ENCODE results near the gene MFGE8.

MFGE8 gene

GRCh38 chr15:88897142-88897455, 16.1 kb downstream of the MFGE8 start:
- Histone ChIP-seq H3K9me3 (replicated peaks in 1 of 11) (no peaks in the 10 kb centered on the region), H4K20me1 (peaks cover 0 to 37% (median 28%) of the 10 kb centered on the region in 11 experiments; a peak in 14 of 22 replicates), H3K4me3 (no peak overlapping the region), H3K4me2 (peak overlapping the region; percentile 67 to 87 (median 79)), H3K36me3 (peaks cover 0 to 29% (median 17%) of the 10 kb centered on the region in 11 experiments; a peak in 16 of 22 replicates), H3K4me1 (peaks cover 22 to 36% (median 30%) of the 10 kb centered on the region in 10 experiments), H3K27ac (no peak overlapping the region), H3K27me3 (peaks cover 38 to 48% (median 42%) of the 10 kb centered on the region in 11 experiments), H3K9ac (peak overlapping the region in 4 of 11 experiments; percentile 10 to 32 (median 30); a peak in 6 of 22 replicates)
- TF ChIP-seq Cebpa-rat (IDR thresholded peaks at IDR 0.05) = no peak

DNA sequence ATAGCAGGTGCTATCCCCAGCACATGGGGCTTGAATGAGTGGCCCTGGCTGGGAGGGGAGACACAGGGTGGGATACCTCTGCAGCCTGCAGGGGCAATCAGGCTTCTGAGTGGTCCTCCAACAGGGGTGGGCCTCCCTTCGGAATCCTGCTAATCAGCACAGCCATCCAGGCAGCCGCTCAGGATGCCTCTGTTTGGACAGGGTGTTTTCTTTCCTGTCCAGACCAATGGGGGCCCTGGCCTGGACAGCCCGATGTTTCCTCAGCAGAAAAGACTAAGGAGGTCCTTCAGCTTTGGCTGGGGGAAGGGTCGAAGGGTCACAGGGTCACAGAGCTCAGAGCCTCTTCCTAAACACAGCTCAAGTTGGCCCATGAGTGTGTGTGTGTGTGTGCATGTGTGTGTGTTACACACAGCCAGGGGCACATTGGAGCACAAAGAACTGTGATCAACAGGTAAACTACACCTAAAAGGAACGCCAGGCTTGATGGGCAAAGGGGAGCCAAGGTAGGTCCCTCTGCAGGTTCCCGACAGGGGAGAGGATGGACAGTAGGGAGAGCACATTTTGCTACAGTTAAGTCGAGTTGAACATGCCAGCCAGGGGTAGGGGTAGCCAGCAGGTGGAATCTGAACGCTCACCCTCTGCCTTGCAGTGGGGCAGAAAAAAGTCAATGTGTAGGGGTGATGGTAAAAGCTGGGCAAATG, 16.7 kb downstream of the MFGE8 start:
- peaks cover 0 to 23% (median 10%) of the 10 kb centered on the region in 11 experiments; a peak in 13 of 22 replicates for H3K36me3 ChIP-seq
- no peak for TF ChIP-seq Cebpa-rat (IDR thresholded peaks at IDR 0.05)
- H3K9me3 ChIP-seq (replicated peaks in 1 of 11) = no peaks in the 10 kb centered on the region
- H3K27me3 ChIP-seq = peaks cover 38 to 48% (median 42%) of the 10 kb centered on the region in 11 experiments
- peak overlapping the region in 2 of 11 experiments; percentile 31 to 32; a peak in 3 of 22 replicates for H3K9ac ChIP-seq
- peaks cover 22 to 36% (median 30%) of the 10 kb centered on the region in 10 experiments for H3K4me1 ChIP-seq
- H3K4me3 ChIP-seq = no peak overlapping the region
- H3K4me2 ChIP-seq = peak overlapping the region; percentile 67 to 87 (median 79)
- H4K20me1 ChIP-seq = peaks cover 0 to 37% (median 28%) of the 10 kb centered on the region in 11 experiments; a peak in 14 of 22 replicates
- H3K27ac ChIP-seq = no peak overlapping the region

DNA sequence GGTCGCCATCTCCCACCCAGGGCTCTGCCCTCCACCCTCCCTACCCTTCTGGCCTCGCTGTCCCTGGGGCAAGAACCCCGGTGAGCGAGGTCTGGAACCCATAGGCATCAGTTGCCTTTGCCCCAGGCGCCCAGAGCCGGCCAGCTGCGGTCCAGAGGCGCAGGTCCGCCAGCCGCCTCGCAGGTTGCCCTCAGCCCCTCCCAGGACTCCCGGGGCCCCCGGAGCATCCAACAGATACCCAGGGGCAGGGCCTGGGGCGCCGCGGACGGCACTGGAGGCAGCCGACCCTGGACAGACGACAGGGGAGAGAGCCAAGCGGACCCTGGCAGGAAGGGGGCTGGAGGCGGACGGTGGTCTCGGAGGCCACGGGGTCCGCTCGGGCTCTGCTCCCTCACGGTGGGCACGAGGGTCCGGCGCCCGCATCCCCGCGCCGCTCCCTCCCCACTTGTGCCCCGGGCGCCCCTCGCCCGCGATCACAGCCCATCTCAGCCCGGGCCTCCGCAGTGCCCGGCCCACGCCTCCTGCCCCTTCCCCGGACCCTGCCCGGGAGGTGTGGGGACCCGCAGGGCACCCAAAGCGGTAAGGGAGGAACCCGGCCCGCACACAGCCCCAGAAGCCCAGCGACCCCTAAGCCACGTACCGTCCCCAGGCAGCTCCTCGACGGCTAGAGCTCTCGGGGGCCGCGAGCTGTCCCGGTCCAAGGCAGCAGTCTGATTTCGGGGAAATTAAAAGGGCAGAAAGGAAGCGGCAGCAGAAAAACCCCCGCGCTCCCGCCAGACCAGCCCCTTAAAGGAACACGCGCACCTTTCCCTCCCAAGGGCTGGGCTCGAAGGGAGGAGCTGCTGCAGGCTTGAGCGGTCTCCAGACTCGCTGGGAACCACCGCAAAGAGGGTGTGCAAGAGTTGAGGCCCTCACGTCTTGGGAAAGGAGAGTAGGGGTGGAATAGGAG, 18.1 kb downstream of the MFGE8 start, which contains the start of gene HAPLN3:
Gene HAPLN3 (minus strand): TSS at position 726 of the 949 bp plus-strand sequence. CDS start 8,246 bp downstream, outside the sequence.
- Histone ChIP-seq H3K27ac (peak within 1 kb of the TSS in 3 of 11 experiments; percentile 26 to 48 (median 31); a peak in 4 of 22 replicates), H3K36me3 (peaks cover 0 to 11% (median 0%) of the 10 kb centered on the region in 11 experiments; a peak in 5 of 22 replicates), H3K4me2 (peak within 1 kb of the TSS; percentile 80 to 98 (median 89)), H3K4me3 (peak within 1 kb of the TSS; percentile 49 to 70 (median 56)), H4K20me1 (peaks cover 0 to 37% (median 28%) of the 10 kb centered on the region in 11 experiments; a peak in 14 of 22 replicates), H3K9me3 (replicated peaks in 1 of 11) (no peaks in the 10 kb centered on the region), H3K4me1 (peaks cover 22 to 36% (median 31%) of the 10 kb centered on the region in 10 experiments), H3K27me3 (peaks cover 38 to 48% (median 42%) of the 10 kb centered on the region in 11 experiments), H3K9ac (peak within 1 kb of the TSS; percentile 12 to 69 (median 61); a peak in 19 of 22 replicates)
- TF ChIP-seq Cebpa-rat (IDR thresholded peaks at IDR 0.05) = no peak

GRCh38 chr15:88894348-88894818, 18.8 kb downstream of the MFGE8 start:
- H4K20me1 ChIP-seq = peaks cover 0 to 37% (median 28%) of the 10 kb centered on the region in 11 experiments; a peak in 14 of 22 replicates
- no peaks in the 10 kb centered on the region for H3K9me3 ChIP-seq (replicated peaks in 1 of 11)
- 0 out of 22 replicates have a peak overlapping the region, but pooled peaks of 1 of the 11 experiments have one; percentile 49 for H3K9ac ChIP-seq
- peak overlapping the region in 6 of 10 experiments; percentile 51 to 70 (median 57); a peak in 11 of 20 replicates for H3K4me3 ChIP-seq
- peaks cover 38 to 48% (median 42%) of the 10 kb centered on the region in 11 experiments for H3K27me3 ChIP-seq
- TF ChIP-seq Cebpa-rat (IDR thresholded peaks at IDR 0.05) = no peak
- peaks cover 22 to 36% (median 31%) of the 10 kb centered on the region in 10 experiments for H3K4me1 ChIP-seq
- peaks cover 0 to 3% (median 0%) of the 10 kb centered on the region in 11 experiments; a peak in 2 of 22 replicates for H3K36me3 ChIP-seq
- peak overlapping the region in 10 of 11 experiments; percentile 80 to 98 (median 88); a peak in 13 of 22 replicates for H3K4me2 ChIP-seq
- H3K27ac ChIP-seq = no peak overlapping the region

DNA sequence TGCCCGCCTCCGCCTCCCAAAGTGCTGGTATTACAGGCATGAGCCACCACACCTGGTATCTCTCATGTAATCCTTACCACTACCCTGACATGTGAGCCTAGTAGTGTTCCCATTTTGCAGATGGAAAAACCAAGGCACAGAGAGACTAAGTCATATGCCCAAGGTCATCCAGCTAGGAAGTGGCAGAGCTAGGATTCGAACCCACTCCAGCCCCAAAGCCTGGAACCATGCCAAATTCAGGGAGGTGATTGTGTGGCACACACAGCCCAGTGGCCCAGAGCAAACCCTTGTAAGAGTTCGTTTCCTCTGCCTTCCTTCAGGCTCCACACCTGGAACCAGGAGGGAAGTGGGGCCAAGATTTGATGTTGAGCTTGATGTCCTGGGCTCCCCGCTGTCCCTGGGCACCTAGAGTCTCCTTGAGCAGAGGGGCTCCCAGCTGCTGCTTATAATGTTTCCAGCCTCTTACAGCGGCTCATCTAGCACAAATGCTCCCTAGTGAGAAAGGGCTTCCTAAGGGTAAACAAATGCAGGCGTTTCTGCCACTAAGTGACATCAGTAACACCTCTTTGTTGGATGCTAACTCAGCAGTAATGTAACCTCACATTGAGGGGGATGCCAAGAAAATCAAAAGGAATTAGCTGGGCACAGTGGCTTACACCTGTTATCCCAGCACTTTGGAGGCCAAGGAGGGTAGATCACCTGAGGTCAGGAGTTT, 21.5 kb downstream of the MFGE8 start:
- Histone ChIP-seq H3K4me2 (no peak overlapping the region), H3K4me1 (peaks cover 9 to 23% (median 17%) of the 10 kb centered on the region in 10 experiments; a peak in 19 of 20 replicates), H3K9ac (no peak overlapping the region), H4K20me1 (peaks cover 0 to 28% (median 19%) of the 10 kb centered on the region in 11 experiments; a peak in 14 of 22 replicates), H3K36me3 (no peaks in the 10 kb centered on the region), H3K4me3 (no peak overlapping the region), H3K27me3 (peaks cover 36 to 43% (median 38%) of the 10 kb centered on the region in 11 experiments), H3K9me3 (replicated peaks in 1 of 11) (no peaks in the 10 kb centered on the region), H3K27ac (no peak overlapping the region)
- TF ChIP-seq Cebpa-rat (IDR thresholded peaks at IDR 0.05) = no peak

DNA sequence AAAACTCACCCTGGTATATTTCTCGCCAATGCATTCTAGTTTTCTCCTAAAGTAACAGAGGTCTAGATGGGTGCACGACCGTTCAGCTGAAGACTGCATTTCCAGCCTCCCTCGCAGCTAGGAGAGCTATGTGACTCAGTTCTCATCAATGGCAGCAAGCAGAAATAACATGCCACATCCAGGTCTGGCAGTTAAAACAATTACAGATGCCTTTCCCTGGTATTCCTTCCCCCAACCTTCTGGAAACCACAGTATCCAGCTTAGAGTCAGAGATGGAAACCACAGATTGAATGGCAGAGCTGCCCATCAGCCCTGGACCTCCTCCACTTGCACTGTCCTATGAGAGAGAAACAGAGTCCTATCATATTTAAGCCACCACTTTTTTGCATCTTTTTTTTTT, 22.7 kb downstream of the MFGE8 start:
- Histone ChIP-seq H3K9me3 (replicated peaks in 1 of 11) (no peaks in the 10 kb centered on the region), H3K4me2 (no peak overlapping the region), H3K27ac (no peak overlapping the region), H3K9ac (no peak overlapping the region), H3K4me3 (no peak overlapping the region), H4K20me1 (peaks cover 0 to 16% (median 12%) of the 10 kb centered on the region in 11 experiments; a peak in 12 of 22 replicates), H3K36me3 (no peaks in the 10 kb centered on the region), H3K4me1 (peaks cover 8 to 16% (median 12%) of the 10 kb centered on the region in 10 experiments; a peak in 19 of 20 replicates), H3K27me3 (peaks cover 24 to 31% (median 26%) of the 10 kb centered on the region in 11 experiments)
- no peak for TF ChIP-seq Cebpa-rat (IDR thresholded peaks at IDR 0.05)

DNA sequence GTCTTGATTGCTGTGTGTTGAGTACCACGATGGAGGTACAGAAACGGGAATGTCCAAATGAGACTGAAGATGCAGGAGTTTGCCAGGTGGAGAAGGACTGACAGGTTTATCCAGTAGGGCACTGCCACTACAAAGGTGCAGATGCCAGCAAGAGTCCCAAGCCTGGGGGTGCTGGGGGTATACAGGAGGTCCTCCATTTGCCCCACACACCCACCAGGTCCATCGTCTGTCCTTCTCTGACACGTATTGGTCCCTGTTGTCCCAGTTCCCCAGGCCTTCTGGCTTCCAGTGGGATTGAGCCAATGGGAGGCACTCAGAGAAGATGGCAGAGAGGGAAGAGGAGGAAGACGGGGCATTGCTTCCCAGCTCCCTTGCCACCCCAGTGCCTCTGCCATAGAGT, 24.5 kb downstream of the MFGE8 start:
- H3K4me3 ChIP-seq = no peak overlapping the region
- no peak overlapping the region for H3K9ac ChIP-seq
- no peak overlapping the region for H3K27ac ChIP-seq
- no peak for TF ChIP-seq Cebpa-rat (IDR thresholded peaks at IDR 0.05)
- H4K20me1 ChIP-seq = peaks cover 0 to 3% (median 0%) of the 10 kb centered on the region in 11 experiments; a peak in 1 of 22 replicates
- H3K36me3 ChIP-seq = no peaks in the 10 kb centered on the region
- peaks cover 0 to 6% (median 0%) of the 10 kb centered on the region in 10 experiments; a peak in 3 of 20 replicates for H3K4me1 ChIP-seq
- no peaks in the 10 kb centered on the region for H3K9me3 ChIP-seq (replicated peaks in 1 of 11)
- no peak overlapping the region for H3K4me2 ChIP-seq
- H3K27me3 ChIP-seq = peaks cover 6 to 14% (median 8%) of the 10 kb centered on the region in 11 experiments

All from BLaER1 treated with 17β-estradiol and CSF1 and Interleukin-3, amounts not matched to agents 10 nM and 100 nM (cell line).